ENCODE results near the gene PIK3CA. TPM values are rescaled to one million over a fixed set of nuclear protein-coding genes. Genes with fewer than 3 reads are reported as not detected.

Gene PIK3CA
- total RNA-seq, 1 donor from 2014 or later: 28.0 TPM

DNA sequence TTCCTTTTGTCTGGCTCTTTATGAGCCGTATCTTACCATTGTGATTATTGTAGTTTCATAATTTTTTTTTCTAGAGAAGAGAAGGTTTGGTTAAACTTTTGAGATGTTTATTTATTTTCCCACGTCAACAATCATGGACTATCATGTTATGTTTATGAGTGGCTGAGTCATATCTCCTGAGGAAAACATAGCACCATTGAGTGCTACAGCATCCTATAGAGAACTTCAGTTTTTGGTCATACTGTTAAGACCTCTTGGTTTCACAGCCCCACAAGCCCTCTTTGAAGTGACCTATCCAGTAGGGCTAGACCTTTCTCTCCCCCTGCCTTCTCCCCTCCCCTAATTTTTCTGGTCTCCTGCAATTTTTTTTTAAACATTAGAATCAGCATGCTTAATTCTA lies 20.8 kb downstream of the PIK3CA start:
- H3K4me1 ChIP-seq (ENCODE audit: insufficient read depth, low read length): no peaks in the 10 kb centered on the region
- Mint-ChIP-seq H3K4me3 (ENCODE audit: unreplicated experiment) (no peak overlapping the region), H3K4me1 (ENCODE audit: low read depth, unreplicated experiment) (peaks cover 13% of the 10 kb centered on the region), H3K27ac (ENCODE audit: unreplicated experiment) (no peak overlapping the region), H3K9me3 (ENCODE audit: unreplicated experiment) (no peaks in the 10 kb centered on the region), H3K27me3 (ENCODE audit: low read depth, unreplicated experiment) (no peaks in the 10 kb centered on the region), H3K36me3 (ENCODE audit: low read depth, unreplicated experiment) (no peaks in the 10 kb centered on the region)
- no peak overlapping the region for H3K4me3 ChIP-seq (ENCODE audit: insufficient read depth, low read depth, low read length)
- no peak overlapping the region for H3K4me2 ChIP-seq (ENCODE audit: low read length)
- H3K27me3 ChIP-seq (ENCODE audit: insufficient read depth, low read length): no peaks in the 10 kb centered on the region
- peaks cover 15% of the 10 kb centered on the region for H4K20me1 ChIP-seq (ENCODE audit: insufficient read depth, low read length)
- no peak overlapping the region for H3K27ac ChIP-seq (ENCODE audit: low read depth, low read length)
- no peaks in the 10 kb centered on the region for H3K36me3 ChIP-seq (ENCODE audit: insufficient read depth, low read length)
- no peaks in the 10 kb centered on the region for H3K9me3 ChIP-seq (ENCODE audit: insufficient read depth, low read depth, low read length)
- FAIRE-seq: no peak
- peaks cover 59% of the 10 kb centered on the region for H3K79me2 ChIP-seq (ENCODE audit: insufficient read depth, low read length)
- H2AFZ ChIP-seq (ENCODE audit: low read depth, low read length): no peak overlapping the region
- DNase-seq (ENCODE audit: low read depth): no peak
- no peak overlapping the region for H3K9ac ChIP-seq (ENCODE audit: low read length)
- no peak for TF ChIP-seq EZH2 (IDR thresholded peaks at IDR 0.05; ENCODE audit: insufficient read depth, low read length)
- TF ChIP-seq, protein P1, sequence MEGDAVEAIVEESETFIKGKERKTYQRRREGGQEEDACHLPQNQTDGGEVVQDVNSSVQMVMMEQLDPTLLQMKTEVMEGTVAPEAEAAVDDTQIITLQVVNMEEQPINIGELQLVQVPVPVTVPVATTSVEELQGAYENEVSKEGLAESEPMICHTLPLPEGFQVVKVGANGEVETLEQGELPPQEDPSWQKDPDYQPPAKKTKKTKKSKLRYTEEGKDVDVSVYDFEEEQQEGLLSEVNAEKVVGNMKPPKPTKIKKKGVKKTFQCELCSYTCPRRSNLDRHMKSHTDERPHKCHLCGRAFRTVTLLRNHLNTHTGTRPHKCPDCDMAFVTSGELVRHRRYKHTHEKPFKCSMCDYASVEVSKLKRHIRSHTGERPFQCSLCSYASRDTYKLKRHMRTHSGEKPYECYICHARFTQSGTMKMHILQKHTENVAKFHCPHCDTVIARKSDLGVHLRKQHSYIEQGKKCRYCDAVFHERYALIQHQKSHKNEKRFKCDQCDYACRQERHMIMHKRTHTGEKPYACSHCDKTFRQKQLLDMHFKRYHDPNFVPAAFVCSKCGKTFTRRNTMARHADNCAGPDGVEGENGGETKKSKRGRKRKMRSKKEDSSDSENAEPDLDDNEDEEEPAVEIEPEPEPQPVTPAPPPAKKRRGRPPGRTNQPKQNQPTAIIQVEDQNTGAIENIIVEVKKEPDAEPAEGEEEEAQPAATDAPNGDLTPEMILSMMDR (IDR thresholded peaks at IDR 0.05; ENCODE audit: insufficient read depth, low read depth, low read length): no peak

DNA sequence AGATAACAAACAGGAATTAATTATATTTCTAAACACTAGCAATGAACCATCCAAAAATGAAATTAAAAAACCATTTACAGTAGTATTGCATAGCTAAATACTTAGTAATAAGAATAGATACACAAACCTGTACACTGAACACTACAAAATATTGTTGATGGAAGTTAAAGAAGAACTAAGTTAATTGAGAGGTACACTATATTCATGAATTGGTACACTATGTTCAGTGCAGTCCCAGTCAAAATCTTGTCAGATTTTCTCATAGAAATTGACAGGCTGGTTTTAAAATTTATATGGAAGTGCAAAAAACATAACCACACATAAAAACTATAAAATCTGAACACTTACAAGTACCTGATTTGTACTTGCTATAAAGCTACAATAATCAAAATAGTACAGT lies 24.4 kb downstream of the PIK3CA start:
- Histone ChIP-seq H3K27me3 (ENCODE audit: insufficient read depth, low read length) (no peaks in the 10 kb centered on the region), H3K4me1 (ENCODE audit: insufficient read depth, low read length) (peaks cover 4% of the 10 kb centered on the region), H3K79me2 (ENCODE audit: insufficient read depth, low read length) (peaks cover 56% of the 10 kb centered on the region), H4K20me1 (ENCODE audit: insufficient read depth, low read length) (peaks cover 17% of the 10 kb centered on the region), H3K36me3 (ENCODE audit: insufficient read depth, low read length) (no peaks in the 10 kb centered on the region), H2AFZ (ENCODE audit: low read depth, low read length) (no peak overlapping the region), H3K9ac (ENCODE audit: low read length) (no peak overlapping the region), H3K4me2 (ENCODE audit: low read length) (no peak overlapping the region), H3K4me3 (ENCODE audit: insufficient read depth, low read depth, low read length) (no peak overlapping the region), H3K27ac (ENCODE audit: low read depth, low read length) (no peak overlapping the region), H3K9me3 (ENCODE audit: insufficient read depth, low read depth, low read length) (no peaks in the 10 kb centered on the region)
- TF ChIP-seq, protein P1 (IDR thresholded peaks at IDR 0.05; ENCODE audit: insufficient read depth, low read depth, low read length): no peak
- TF ChIP-seq EZH2 (IDR thresholded peaks at IDR 0.05; ENCODE audit: insufficient read depth, low read length): no peak
- Mint-ChIP-seq H3K4me3 (ENCODE audit: unreplicated experiment) (no peak overlapping the region), H3K36me3 (ENCODE audit: low read depth, unreplicated experiment) (no peaks in the 10 kb centered on the region), H3K27ac (ENCODE audit: unreplicated experiment) (no peak overlapping the region), H3K9me3 (ENCODE audit: unreplicated experiment) (no peaks in the 10 kb centered on the region), H3K4me1 (ENCODE audit: low read depth, unreplicated experiment) (peaks cover 22% of the 10 kb centered on the region), H3K27me3 (ENCODE audit: low read depth, unreplicated experiment) (no peaks in the 10 kb centered on the region)
- DNase-seq (ENCODE audit: low read depth) (no peak), FAIRE-seq (no peak)

DNA sequence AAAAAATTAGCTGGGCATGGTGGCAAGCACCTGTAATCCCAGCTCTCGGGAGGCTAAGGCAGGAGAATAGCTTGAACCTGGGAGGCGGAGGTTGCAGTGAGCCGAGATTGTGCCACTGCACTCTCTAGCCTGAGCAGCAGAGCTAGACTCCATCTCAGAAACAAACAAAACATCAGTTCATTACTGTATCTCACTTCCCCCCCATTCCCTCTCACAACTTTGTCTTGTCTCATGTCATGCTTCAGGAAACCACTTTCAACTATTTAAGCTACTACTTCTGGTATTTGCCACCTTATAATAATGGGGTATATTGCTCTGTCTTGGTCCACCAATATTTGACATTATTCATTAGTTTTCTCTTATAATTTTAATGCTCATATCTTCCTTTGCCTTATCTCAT lies 26.2 kb downstream of the PIK3CA start:
- no peaks in the 10 kb centered on the region for H3K27me3 Mint-ChIP-seq (ENCODE audit: low read depth, unreplicated experiment)
- no peaks in the 10 kb centered on the region for H3K36me3 ChIP-seq (ENCODE audit: insufficient read depth, low read length)

More for the DNA sequence above, 26.2 kb downstream of the PIK3CA start:
- H3K27ac ChIP-seq (ENCODE audit: low read depth, low read length): no peak overlapping the region
- no peak for DNase-seq (ENCODE audit: low read depth)
- no peak overlapping the region for H3K27ac Mint-ChIP-seq (ENCODE audit: unreplicated experiment)
- TF ChIP-seq, protein P1 (IDR thresholded peaks at IDR 0.05; ENCODE audit: insufficient read depth, low read depth, low read length): no peak
- TF ChIP-seq EZH2 (IDR thresholded peaks at IDR 0.05; ENCODE audit: insufficient read depth, low read length): no peak
- no peak overlapping the region for H3K9ac ChIP-seq (ENCODE audit: low read length)
- H3K9me3 ChIP-seq (ENCODE audit: insufficient read depth, low read depth, low read length): no peaks in the 10 kb centered on the region
- H3K9me3 Mint-ChIP-seq (ENCODE audit: unreplicated experiment): no peaks in the 10 kb centered on the region
- peaks cover 56% of the 10 kb centered on the region for H3K79me2 ChIP-seq (ENCODE audit: insufficient read depth, low read length)
- FAIRE-seq: no peak
- H3K4me1 ChIP-seq (ENCODE audit: insufficient read depth, low read length): peaks cover 4% of the 10 kb centered on the region
- H3K4me1 Mint-ChIP-seq (ENCODE audit: low read depth, unreplicated experiment): peaks cover 17% of the 10 kb centered on the region
- H3K36me3 Mint-ChIP-seq (ENCODE audit: low read depth, unreplicated experiment): no peaks in the 10 kb centered on the region
- H3K4me3 ChIP-seq (ENCODE audit: insufficient read depth, low read depth, low read length): no peak overlapping the region
- H3K4me3 Mint-ChIP-seq (ENCODE audit: unreplicated experiment): no peak overlapping the region
- H3K4me2 ChIP-seq (ENCODE audit: low read length): no peak overlapping the region
- peaks cover 19% of the 10 kb centered on the region for H4K20me1 ChIP-seq (ENCODE audit: insufficient read depth, low read length)
- no peaks in the 10 kb centered on the region for H3K27me3 ChIP-seq (ENCODE audit: insufficient read depth, low read length)
- H2AFZ ChIP-seq (ENCODE audit: low read depth, low read length): no peak overlapping the region
